Skin epidermis (tissue), 12 donors: ENCODE measurements around the gene OBSCN.

ENCODE experiments used
- H3K27ac ChIP-seq, 21 experiments: fragments of 200-600 bp; sonication (generic) in 11 of 21; one replicate each; pipeline ENCODE4 v1.5.0; 2020; ENCODE audit warnings: mild to moderate bottlenecking in 3 of 21, inconsistent platforms in 2 of 21, moderate library complexity in 2 of 21
- H3K4me3 ChIP-seq, 7 experiments: fragments of 200-600 bp; sonication (generic) in 2 of 7; one replicate each; pipeline ENCODE4 v1.5.0; 2020; ENCODE audit warnings: inconsistent platforms in 2 of 7, mild to moderate bottlenecking in 2 of 7, moderate library complexity in 1 of 7

OBSCN gene

DNA sequence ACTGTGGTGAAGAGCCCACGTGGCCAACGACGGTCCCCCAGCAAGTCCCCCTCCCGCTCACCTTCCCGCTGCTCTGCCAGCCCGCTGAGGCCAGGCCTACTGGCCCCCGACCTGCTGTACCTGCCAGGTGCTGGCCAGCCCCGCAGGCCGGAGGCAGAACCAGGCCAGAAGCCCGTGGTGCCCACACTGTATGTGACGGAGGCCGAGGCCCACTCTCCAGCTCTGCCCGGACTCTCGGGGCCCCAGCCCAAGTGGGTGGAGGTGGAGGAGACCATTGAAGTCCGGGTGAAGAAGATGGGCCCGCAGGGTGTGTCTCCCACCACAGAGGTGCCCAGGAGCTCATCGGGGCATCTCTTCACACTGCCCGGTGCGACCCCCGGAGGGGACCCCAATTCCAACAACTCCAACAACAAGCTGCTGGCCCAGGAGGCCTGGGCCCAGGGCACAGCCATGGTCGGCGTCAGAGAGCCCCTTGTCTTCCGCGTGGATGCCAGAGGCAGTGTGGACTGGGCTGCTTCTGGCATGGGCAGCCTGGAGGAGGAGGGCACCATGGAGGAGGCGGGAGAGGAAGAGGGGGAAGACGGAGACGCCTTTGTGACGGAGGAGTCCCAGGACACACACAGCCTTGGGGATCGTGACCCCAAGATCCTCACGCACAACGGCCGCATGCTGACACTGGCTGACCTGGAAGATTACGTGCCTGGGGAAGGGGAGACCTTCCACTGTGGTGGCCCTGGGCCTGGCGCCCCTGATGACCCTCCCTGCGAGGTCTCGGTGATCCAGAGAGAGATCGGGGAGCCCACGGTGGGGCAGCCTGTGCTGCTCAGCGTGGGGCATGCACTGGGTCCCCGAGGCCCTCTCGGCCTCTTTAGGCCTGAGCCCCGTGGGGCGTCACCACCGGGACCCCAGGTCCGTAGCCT, 152.0 kb downstream of the OBSCN start:
- H3K4me3 ChIP-seq: no peak overlapping the region
- no peak overlapping the region for H3K27ac ChIP-seq

DNA sequence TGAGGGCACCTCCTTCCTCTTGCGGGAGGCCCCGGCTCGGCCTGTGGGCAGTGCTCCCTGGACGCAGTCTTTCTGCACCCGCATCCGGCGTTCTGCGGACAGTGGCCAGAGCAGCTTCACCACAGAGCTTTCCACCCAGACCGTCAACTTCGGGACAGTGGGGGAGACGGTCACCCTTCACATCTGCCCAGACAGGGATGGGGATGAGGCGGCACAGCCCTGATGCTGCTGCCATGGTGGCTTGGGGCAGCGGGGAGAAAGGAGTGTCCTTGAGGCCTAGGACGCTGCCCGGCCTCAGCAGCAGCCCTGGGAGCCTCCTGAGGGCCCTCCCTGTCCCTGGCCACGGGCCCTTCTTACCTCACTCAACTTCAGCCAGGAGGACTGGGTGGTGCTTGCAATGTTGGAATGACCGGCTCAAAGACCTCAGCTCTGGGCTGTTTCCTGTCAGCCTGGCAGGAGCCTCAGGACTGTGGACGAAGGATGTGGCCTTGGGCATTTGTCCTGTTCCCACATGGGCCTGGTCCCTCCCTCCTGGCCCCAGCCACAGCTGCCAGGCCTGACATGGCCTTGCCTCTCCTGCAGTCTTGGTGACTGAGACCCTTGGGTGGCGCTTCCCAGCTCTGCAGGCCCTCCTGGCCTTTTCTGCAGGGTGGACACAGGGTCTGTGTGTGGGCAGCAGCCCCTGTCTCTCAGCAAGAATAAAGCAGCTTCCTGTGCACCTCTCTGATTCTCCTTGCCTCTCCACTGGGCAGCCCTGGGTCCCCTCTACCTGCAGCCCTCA, 152.9 kb downstream of the OBSCN start:
- Histone ChIP-seq H3K4me3 (no peak overlapping the region), H3K27ac (no peak overlapping the region)

- H3K27ac ChIP-seq: no peak overlapping the region
- H3K4me3 ChIP-seq: no peak overlapping the region
Observed at GRCh38 chr1:228361314-228362140, 153.7 kb downstream of the OBSCN start.

GRCh38 chr1:228362141-228362883, 154.5 kb downstream of the OBSCN start:
- no peak overlapping the region for H3K27ac ChIP-seq

GRCh38 chr1:228362884-228363450, 155.1 kb downstream of the OBSCN start:
- no peak overlapping the region for H3K4me3 ChIP-seq
- H3K27ac ChIP-seq: no peak overlapping the region

More at GRCh38 chr1:228362141-228362883, 154.5 kb downstream of the OBSCN start:
- H3K4me3 ChIP-seq: no peak overlapping the region

GRCh38 chr1:228363686-228364067, 155.8 kb downstream of the OBSCN start:
- Histone ChIP-seq H3K4me3 (no peak overlapping the region), H3K27ac (no peak overlapping the region)

GRCh38 chr1:228364068-228364705, 156.3 kb downstream of the OBSCN start:
- no peak overlapping the region for H3K27ac ChIP-seq
- H3K4me3 ChIP-seq: no peak overlapping the region

- H3K27ac ChIP-seq: no peak overlapping the region
Observed at GRCh38 chr1:228364706-228365213, 156.9 kb downstream of the OBSCN start.

DNA sequence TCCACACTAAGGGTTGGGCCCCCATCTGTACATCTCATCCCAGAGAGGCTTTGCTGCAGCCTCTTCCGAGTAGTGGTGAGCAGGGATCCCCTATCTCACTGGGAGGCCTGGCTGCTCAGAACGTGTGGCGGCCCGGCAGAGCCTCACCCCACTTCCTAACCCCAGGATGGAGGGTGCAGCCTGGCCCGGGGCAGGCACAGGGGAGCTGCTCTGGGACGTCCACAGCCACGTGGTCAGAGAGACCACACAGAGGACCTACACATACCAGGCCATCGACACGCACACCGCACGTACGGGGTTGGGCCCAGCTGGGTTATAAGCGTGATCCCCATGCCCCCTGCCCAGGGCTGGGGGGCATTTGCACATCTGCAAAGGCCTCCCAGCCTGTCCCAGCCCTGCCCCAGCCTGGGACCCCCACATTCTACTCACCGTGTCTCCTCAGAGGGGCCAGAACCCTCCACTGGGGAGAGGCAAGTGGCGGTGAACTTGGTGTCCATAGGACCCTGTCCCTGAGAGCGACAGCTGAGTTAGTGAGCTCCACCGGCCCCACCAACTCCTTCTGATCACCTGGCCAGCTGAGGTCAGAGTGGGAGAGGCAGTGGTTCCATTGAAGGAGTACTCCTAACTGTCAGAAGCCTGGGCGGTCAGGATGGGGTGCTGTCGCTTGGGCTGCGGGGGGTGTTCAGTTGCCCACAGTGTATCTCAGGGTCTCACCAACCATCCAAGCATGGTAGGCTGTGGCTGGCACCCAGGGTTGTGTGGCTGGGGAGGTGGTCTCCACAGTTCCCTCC, 157.6 kb downstream of the OBSCN start:
- Histone ChIP-seq H3K27ac (no peak overlapping the region), H3K4me3 (no peak overlapping the region)

More at GRCh38 chr1:228364706-228365213, 156.9 kb downstream of the OBSCN start:
- no peak overlapping the region for H3K4me3 ChIP-seq

DNA sequence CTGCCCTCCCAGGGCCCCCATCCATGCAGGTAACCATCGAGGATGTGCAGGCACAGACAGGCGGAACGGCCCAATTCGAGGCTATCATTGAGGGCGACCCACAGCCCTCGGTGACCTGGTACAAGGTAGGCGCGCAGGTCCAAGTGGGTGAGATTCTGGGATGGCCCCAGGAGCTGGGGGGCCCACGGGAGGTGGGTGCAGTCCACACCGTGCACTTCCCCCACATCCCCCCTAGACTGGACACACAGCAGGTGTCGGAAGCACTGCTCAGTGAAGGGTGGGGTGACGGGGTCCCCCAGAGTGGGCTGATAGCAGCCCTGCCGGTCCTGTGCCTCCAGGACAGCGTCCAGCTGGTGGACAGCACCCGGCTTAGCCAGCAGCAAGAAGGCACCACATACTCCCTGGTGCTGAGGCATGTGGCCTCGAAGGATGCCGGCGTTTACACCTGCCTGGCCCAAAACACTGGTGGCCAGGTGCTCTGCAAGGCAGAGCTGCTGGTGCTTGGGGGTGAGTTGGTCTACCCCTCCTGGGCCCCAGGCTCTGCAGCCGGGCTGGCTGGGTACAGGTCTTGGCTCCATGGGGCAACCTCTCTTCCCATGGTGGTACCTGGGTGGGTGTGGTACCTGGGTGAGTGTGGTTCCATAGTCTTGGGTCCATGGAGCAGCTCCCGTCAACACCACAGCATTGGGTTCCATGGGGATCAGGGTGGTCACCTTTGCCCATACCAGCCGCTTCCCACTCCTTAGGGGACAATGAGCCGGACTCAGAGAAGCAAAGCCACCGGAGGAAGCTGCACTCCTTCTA, 158.4 kb downstream of the OBSCN start:
- no peak overlapping the region for H3K27ac ChIP-seq
- no peak overlapping the region for H3K4me3 ChIP-seq

- H3K27ac ChIP-seq: no peak overlapping the region
- no peak overlapping the region for H3K4me3 ChIP-seq
Observed at GRCh38 chr1:228366866-228367741, 159.3 kb downstream of the OBSCN start.

GRCh38 chr1:228367798-228368791, 160.3 kb downstream of the OBSCN start:
- H3K27ac ChIP-seq: no peak overlapping the region
- H3K4me3 ChIP-seq: no peak overlapping the region

GRCh38 chr1:228368801-228369607, 161.2 kb downstream of the OBSCN start:
- Histone ChIP-seq H3K27ac (no peak overlapping the region), H3K4me3 (no peak overlapping the region)
